ENCODE data around the gene SEMA3F.

DNA sequence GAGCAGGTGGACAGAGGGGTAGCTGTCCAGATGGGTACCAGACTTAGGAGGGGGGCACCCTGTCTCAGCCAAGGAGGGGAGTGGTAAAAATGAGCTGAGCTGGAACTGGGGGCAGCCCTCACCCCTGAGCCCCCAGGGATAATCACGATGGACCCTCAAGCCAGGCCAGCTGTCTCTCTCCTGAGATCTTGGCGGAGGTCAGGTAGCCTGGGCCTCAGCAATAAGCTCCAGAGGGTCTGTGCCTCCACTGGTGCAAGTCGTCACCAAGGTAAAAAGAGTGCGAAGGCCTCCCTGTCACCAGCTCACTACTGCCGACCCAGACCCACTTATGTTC is 55.0 kb downstream of the SEMA3F start:
- TF ChIP-seq, protein P1, sequence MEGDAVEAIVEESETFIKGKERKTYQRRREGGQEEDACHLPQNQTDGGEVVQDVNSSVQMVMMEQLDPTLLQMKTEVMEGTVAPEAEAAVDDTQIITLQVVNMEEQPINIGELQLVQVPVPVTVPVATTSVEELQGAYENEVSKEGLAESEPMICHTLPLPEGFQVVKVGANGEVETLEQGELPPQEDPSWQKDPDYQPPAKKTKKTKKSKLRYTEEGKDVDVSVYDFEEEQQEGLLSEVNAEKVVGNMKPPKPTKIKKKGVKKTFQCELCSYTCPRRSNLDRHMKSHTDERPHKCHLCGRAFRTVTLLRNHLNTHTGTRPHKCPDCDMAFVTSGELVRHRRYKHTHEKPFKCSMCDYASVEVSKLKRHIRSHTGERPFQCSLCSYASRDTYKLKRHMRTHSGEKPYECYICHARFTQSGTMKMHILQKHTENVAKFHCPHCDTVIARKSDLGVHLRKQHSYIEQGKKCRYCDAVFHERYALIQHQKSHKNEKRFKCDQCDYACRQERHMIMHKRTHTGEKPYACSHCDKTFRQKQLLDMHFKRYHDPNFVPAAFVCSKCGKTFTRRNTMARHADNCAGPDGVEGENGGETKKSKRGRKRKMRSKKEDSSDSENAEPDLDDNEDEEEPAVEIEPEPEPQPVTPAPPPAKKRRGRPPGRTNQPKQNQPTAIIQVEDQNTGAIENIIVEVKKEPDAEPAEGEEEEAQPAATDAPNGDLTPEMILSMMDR (IDR thresholded peaks at IDR 0.05; ENCODE audit: low read depth, low read length, missing input control) = no peak
- TF ChIP-seq EGR1 (IDR thresholded peaks at IDR 0.05; ENCODE audit: low read depth in 2 of 2) = no peak
- TF ChIP-seq JUND (IDR thresholded peaks at IDR 0.05) = no peak
- TF ChIP-seq, protein P2, sequence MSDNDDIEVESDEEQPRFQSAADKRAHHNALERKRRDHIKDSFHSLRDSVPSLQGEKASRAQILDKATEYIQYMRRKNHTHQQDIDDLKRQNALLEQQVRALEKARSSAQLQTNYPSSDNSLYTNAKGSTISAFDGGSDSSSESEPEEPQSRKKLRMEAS (IDR thresholded peaks at IDR 0.05) = no peak
- TF ChIP-seq RXRA (IDR thresholded peaks at IDR 0.05) = no peak
- TF ChIP-seq TAF1 (conservative IDR thresholded peaks at IDR 0.05) = no peak
- TF ChIP-seq, protein P3, sequence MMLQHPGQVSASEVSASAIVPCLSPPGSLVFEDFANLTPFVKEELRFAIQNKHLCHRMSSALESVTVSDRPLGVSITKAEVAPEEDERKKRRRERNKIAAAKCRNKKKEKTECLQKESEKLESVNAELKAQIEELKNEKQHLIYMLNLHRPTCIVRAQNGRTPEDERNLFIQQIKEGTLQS (IDR thresholded peaks at IDR 0.05) = no peak
- no peak for TF ChIP-seq RAD21 (IDR thresholded peaks at IDR 0.05)
- no peak for TF ChIP-seq YY1 (IDR thresholded peaks at IDR 0.05)
- TF ChIP-seq SP1 (IDR thresholded peaks at IDR 0.05) = no peak
- TF ChIP-seq, protein P4, sequence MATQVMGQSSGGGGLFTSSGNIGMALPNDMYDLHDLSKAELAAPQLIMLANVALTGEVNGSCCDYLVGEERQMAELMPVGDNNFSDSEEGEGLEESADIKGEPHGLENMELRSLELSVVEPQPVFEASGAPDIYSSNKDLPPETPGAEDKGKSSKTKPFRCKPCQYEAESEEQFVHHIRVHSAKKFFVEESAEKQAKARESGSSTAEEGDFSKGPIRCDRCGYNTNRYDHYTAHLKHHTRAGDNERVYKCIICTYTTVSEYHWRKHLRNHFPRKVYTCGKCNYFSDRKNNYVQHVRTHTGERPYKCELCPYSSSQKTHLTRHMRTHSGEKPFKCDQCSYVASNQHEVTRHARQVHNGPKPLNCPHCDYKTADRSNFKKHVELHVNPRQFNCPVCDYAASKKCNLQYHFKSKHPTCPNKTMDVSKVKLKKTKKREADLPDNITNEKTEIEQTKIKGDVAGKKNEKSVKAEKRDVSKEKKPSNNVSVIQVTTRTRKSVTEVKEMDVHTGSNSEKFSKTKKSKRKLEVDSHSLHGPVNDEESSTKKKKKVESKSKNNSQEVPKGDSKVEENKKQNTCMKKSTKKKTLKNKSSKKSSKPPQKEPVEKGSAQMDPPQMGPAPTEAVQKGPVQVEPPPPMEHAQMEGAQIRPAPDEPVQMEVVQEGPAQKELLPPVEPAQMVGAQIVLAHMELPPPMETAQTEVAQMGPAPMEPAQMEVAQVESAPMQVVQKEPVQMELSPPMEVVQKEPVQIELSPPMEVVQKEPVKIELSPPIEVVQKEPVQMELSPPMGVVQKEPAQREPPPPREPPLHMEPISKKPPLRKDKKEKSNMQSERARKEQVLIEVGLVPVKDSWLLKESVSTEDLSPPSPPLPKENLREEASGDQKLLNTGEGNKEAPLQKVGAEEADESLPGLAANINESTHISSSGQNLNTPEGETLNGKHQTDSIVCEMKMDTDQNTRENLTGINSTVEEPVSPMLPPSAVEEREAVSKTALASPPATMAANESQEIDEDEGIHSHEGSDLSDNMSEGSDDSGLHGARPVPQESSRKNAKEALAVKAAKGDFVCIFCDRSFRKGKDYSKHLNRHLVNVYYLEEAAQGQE (IDR thresholded peaks at IDR 0.05) = no peak
- TF ChIP-seq NR2F2 (IDR thresholded peaks at IDR 0.05) = no peak
- no peak for TF ChIP-seq GABPA (IDR thresholded peaks at IDR 0.05 in 1 of 2, conservative IDR thresholded peaks at IDR 0.05 in 1 of 2)

Data from liver (tissue), 3 donors.